HCT116 (cell line): ENCODE results near the gene MTA3. TPM values are rescaled to one million over a fixed set of nuclear protein-coding genes. Genes with fewer than 3 reads are reported as not detected.

Experiments
- ATAC-seq: fragments of 200-7000 bp; cut with Tn5 transposase; 2 replicates; pipeline ENCODE4 v1.9.1; 2020; ENCODE audit warnings: mild to moderate bottlenecking, moderate library complexity
- BruUV-seq: library from RNA; stranded (reverse); fragments of 400-500 nt; replicated peaks from 2 replicates; lab custom pipeline; 2021; lab: Mats Ljungman, UMichigan
- CTCF ChIA-PET: fragments of 300-600 bp; sonication (Branson Sonifier 250); formaldehyde crosslinking; loops from one replicate; lab custom pipeline; 2021; ENCODE audit warnings: antibody characterized with exemption; lab: Charles Lee
- POLR2A ChIA-PET: fragments of 300-600, 350-600 bp; sonication (Branson Sonifier 250); formaldehyde crosslinking; loops from one replicate; lab custom pipeline; 2021; ENCODE audit warnings: antibody characterized with exemption; lab: Charles Lee
- RAD21 ChIA-PET, 2 experiments: fragments of 300-600 bp; sonication (Branson Sonifier 250); formaldehyde crosslinking; loops; one replicate each; lab custom pipeline; 2023; ENCODE audit warnings: low total read pairs in 2 of 2; ENCODE audit not compliant: uncharacterized antibody in 2 of 2, unreplicated experiment in 2 of 2, low non-redundant PET in 1 of 2; lab: Charles Lee
- DNase-seq: peaks from one replicate; pipeline ENCODE4 v3.0.0-alpha.2; 2010; ENCODE audit warnings: low read depth, low spot score
- H2AFZ ChIP-seq: fragments of 200-600 bp; shearing (Covaris generic), sonication (generic); 2 replicates; pipeline ENCODE4 v1.6.1; 2017; ENCODE audit warnings: low read depth, mixed run types, mixed read lengths, antibody characterized with exemption, low read length; ENCODE audit not compliant: poor library complexity, severe bottlenecking
- H3K27ac ChIP-seq: 2 replicates; pipeline ENCODE4 v1.5.1; 2012; ENCODE audit warnings: low read depth, low read length
- H3K27me3 ChIP-seq: fragments of 200-600 bp; sonication (generic); 2 replicates; pipeline ENCODE4 v1.6.1; 2016; ENCODE audit warnings: mixed run types, low read length, mixed read lengths; ENCODE audit not compliant: insufficient read depth
- H3K36me3 ChIP-seq, 2 experiments: fragments of 200-500 bp in 1 of 2; fragments of 200-600 bp in 1 of 2; sonication (Bioruptor generic) in 1 of 2; sonication (generic) in 1 of 2; 2 replicates each; pipeline versions ENCODE4 v1.5.1 to v1.6.1; 2014 to 2016; ENCODE audit warnings: low read length in 2 of 2, inconsistent platforms in 1 of 2, mixed read lengths in 1 of 2, mixed run types in 1 of 2; ENCODE audit not compliant: insufficient read depth in 2 of 2, control insufficient read depth in 1 of 2
- H3K4me1 ChIP-seq, 2 experiments: fragments of 200-600 bp in 1 of 2; sonication (generic) in 1 of 2; 2 replicates each; pipeline versions ENCODE4 v1.5.1 to v1.6.1; 2012 to 2017; ENCODE audit warnings: low read length in 2 of 2, inconsistent platforms in 1 of 2, mild to moderate bottlenecking in 1 of 2, mixed read lengths in 1 of 2, mixed run types in 1 of 2, moderate library complexity in 1 of 2; ENCODE audit not compliant: insufficient read depth in 2 of 2, control insufficient read depth in 1 of 2
- H3K4me2 ChIP-seq: fragments of 200-600 bp; sonication (generic); 2 replicates; pipeline ENCODE4 v1.6.1; 2017; ENCODE audit warnings: mixed run types, low read length, mixed read lengths
- H3K4me3 ChIP-seq, 2 experiments: fragments of 200-600 bp in 1 of 2; sonication (generic) in 1 of 2; replicated peaks in 1 of 2; 2 replicates each; pipeline ENCODE4 v1.5.1; 2011 to 2016; ENCODE audit warnings: low read length in 2 of 2, control low read depth in 1 of 2, low read depth in 1 of 2, mild to moderate bottlenecking in 1 of 2, mixed read lengths in 1 of 2, mixed run types in 1 of 2
- H3K79me2 ChIP-seq: fragments of 200-600 bp; sonication (generic); 2 replicates; pipeline ENCODE4 v1.6.1; 2017; ENCODE audit warnings: mild to moderate bottlenecking, mixed run types, low read length, moderate library complexity, mixed read lengths; ENCODE audit not compliant: insufficient read depth
- H3K9ac ChIP-seq: fragments of 200-600 bp; sonication (generic); 2 replicates; pipeline ENCODE4 v1.6.1; 2016; ENCODE audit warnings: low read length, mixed read lengths
- H3K9me2 ChIP-seq: fragments of 200-600 bp; sonication (generic), shearing (Covaris generic); 2 replicates; pipeline ENCODE4 v1.6.1; 2017; ENCODE audit warnings: mixed run types, mild to moderate bottlenecking, moderate library complexity; ENCODE audit not compliant: insufficient read depth
- H3K9me3 ChIP-seq, 2 experiments: fragments of 200-500 bp in 1 of 2; fragments of 200-600 bp in 1 of 2; sonication (Bioruptor generic) in 1 of 2; sonication (generic) in 1 of 2; 2 replicates each; pipeline ENCODE4 v1.6.1; 2014 to 2017; ENCODE audit warnings: low read length in 2 of 2, mixed read lengths in 2 of 2, inconsistent platforms in 1 of 2, low read depth in 1 of 2, mild to moderate bottlenecking in 1 of 2, mixed run types in 1 of 2, moderate library complexity in 1 of 2; ENCODE audit not compliant: control insufficient read depth in 1 of 2, insufficient read depth in 1 of 2
- H4K20me1 ChIP-seq: fragments of 200-600 bp; sonication (generic), shearing (Covaris generic); 2 replicates; pipeline ENCODE4 v1.6.1; 2017; ENCODE audit warnings: mixed run types, mild to moderate bottlenecking, moderate library complexity; ENCODE audit not compliant: insufficient read depth
- CTCF ChIP-seq, 3 experiments: fragments of 200-600 bp in 1 of 3; sonication (generic) in 1 of 3; IDR thresholded peaks in 2 of 3; conservative IDR thresholded peaks in 1 of 3; 2 replicates each; pipeline ENCODE4 v1.5.1; 2012 to 2017; ENCODE audit warnings: low read depth in 2 of 3, low read length in 2 of 3, antibody characterized with exemption in 1 of 3, borderline replicate concordance in 1 of 3, control low read depth in 1 of 3, mild to moderate bottlenecking in 1 of 3, mixed read lengths in 1 of 3, mixed run types in 1 of 3, moderate library complexity in 1 of 3; ENCODE audit not compliant: insufficient read depth in 1 of 3
- JUND ChIP-seq: IDR thresholded peaks from 2 replicates; pipeline ENCODE4 v1.6.1; 2012
- REST ChIP-seq: IDR thresholded peaks from 2 replicates; pipeline ENCODE4 v1.6.1; 2012; ENCODE audit warnings: low read depth
- SIN3A ChIP-seq: IDR thresholded peaks from 2 replicates; pipeline ENCODE4 v1.6.1; 2012; ENCODE audit warnings: low read depth
- YY1 ChIP-seq: IDR thresholded peaks from 2 replicates; pipeline ENCODE4 v1.6.1; 2011; ENCODE audit warnings: low read length, low read depth, moderate library complexity, mild to moderate bottlenecking; ENCODE audit not compliant: insufficient replicate concordance; ENCODE audit errors: extremely low read depth
- ZFX ChIP-seq: fragments of 450-650 bp; IDR thresholded peaks from 2 replicates; pipeline ENCODE4 v1.6.1; 2017
- ZNF274 ChIP-seq: fragments of 200-500 bp; sonication (Bioruptor generic); IDR thresholded peaks from 2 replicates; pipeline ENCODE4 v1.6.1; 2014; ENCODE audit warnings: mild to moderate bottlenecking, low read depth, low read length, inconsistent platforms
- intact Hi-C: fragments of 100-400 bp; cut with micrococcal nuclease; formaldehyde crosslinking; loops from 2 replicates; pipeline ENCODE4 v1.10.0; 2022
- total RNA-seq: library from RNA; stranded (reverse); gene quantifications from one replicate; pipeline ENCODE4 v1.2.1, GENCODE V29; 2021; ENCODE audit not compliant: unreplicated experiment

The MTA3 gene
- total RNA-seq, 1 experiment from 2014 or later, result 46.3 TPM

- DNase-seq (no peak), ATAC-seq (no peak)
- Histone ChIP-seq H3K9ac (no peak overlapping the region), H2AFZ (no peak overlapping the region), H3K4me2 (no peak overlapping the region), H3K27ac (no peak overlapping the region), H3K79me2 (no peaks in the 10 kb centered on the region), H3K4me1 (no peaks in the 10 kb centered on the region), H3K27me3 (no peaks in the 10 kb centered on the region), H4K20me1 (no peaks in the 10 kb centered on the region), H3K4me3 (no peak overlapping the region), H3K36me3 (no peaks in the 10 kb centered on the region), H3K9me2 (no peaks in the 10 kb centered on the region), H3K9me3 (0 out of 4 replicates have a peak, but pooled peaks cover 0 to 5% of the 10 kb centered on the region in 2 experiments)
- CTCF ChIA-PET, result no interaction called here
- RAD21 ChIA-PET, result no interaction called here
- no TSS peak for BruUV-seq
- TF ChIP-seq REST (no peak), JUND (no peak), SIN3A (no peak), ZFX (no peak), YY1 (no peak), ZNF274 (no peak), CTCF (IDR thresholded peaks at IDR 0.05 in 2 of 3, conservative IDR thresholded peaks at IDR 0.05 in 1 of 3; ENCODE audit: borderline replicate concordance in 1 of 3, insufficient read depth in 1 of 3, low read depth in 2 of 3, low read length in 2 of 3) (no peak)
- intact Hi-C loops, result no loop called here
- POLR2A ChIA-PET, result no interaction called here
Measured at GRCh38 chr2:42781181-42781580, 212.7 kb downstream of the MTA3 start.
